Stimulated activated naive CD8-positive, alpha-beta T cell treated with anti-CD3 and anti-CD28 coated beads, Interleukin-15, Interleukin-2, amounts not matched to agents 100 U/mL and 50 U/mL, for 24 hours (primary cell): ENCODE data around the gene ST7.

Experiments used
- ATAC-seq: fragments of 150-1000 bp; cut with Tn5 transposase; one replicate; pipeline ENCODE4 v1.10.0; 2021
- DNase-seq: peaks from one replicate; pipeline ENCODE4 v3.0.0; 2021

ST7 gene

GRCh38 chr7:116979430-116979829, 26.1 kb downstream of the ST7 start:
- ATAC-seq (no peak), DNase-seq (no peak)

- ATAC-seq, result no peak
- no peak for DNase-seq
Measured at GRCh38 chr7:116980354-116980753, 27.1 kb downstream of the ST7 start.

- DNase-seq (no peak), ATAC-seq (no peak)
Measured at GRCh38 chr7:116981939-116982338, 28.6 kb downstream of the ST7 start.

GRCh38 chr7:116984511-116984910, 31.2 kb downstream of the ST7 start:
- ATAC-seq (no peak), DNase-seq (no peak)

GRCh38 chr7:116984917-116985316, 31.6 kb downstream of the ST7 start:
- DNase-seq (no peak), ATAC-seq (no peak)

GRCh38 chr7:116985575-116985974, 32.3 kb downstream of the ST7 start:
- DNase-seq (no peak), ATAC-seq (no peak)

GRCh38 chr7:116986611-116987565, 33.6 kb downstream of the ST7 start:
- no peak for DNase-seq
- ATAC-seq, result no peak

- DNase-seq (no peak), ATAC-seq (no peak)
Measured at GRCh38 chr7:116988363-116988989, 35.2 kb downstream of the ST7 start.

- ATAC-seq (no peak), DNase-seq (no peak)
Measured at GRCh38 chr7:116990056-116990455, 36.8 kb downstream of the ST7 start.

- DNase-seq, result no peak
- no peak for ATAC-seq
Measured at GRCh38 chr7:116991233-116991632, 37.9 kb downstream of the ST7 start.

GRCh38 chr7:116994611-116995010, 41.3 kb downstream of the ST7 start:
- no peak for DNase-seq
- no peak for ATAC-seq

- ATAC-seq (no peak), DNase-seq (no peak)
Measured at GRCh38 chr7:116997972-116998371, 44.7 kb downstream of the ST7 start.

- DNase-seq (no peak), ATAC-seq (no peak)
Measured at GRCh38 chr7:116998567-116999175, 45.4 kb downstream of the ST7 start.

- DNase-seq, result no peak
- no peak for ATAC-seq
Measured at GRCh38 chr7:116999311-116999710, 46.0 kb downstream of the ST7 start.

- DNase-seq (no peak), ATAC-seq (no peak)
Measured at GRCh38 chr7:117001283-117001682, 48.0 kb downstream of the ST7 start.

- ATAC-seq, result no peak
Measured at GRCh38 chr7:117004899-117005298, 51.6 kb downstream of the ST7 start.

GRCh38 chr7:117005449-117005848, 52.1 kb downstream of the ST7 start:
- DNase-seq (no peak), ATAC-seq (no peak)

More at GRCh38 chr7:117004899-117005298, 51.6 kb downstream of the ST7 start:
- no peak for DNase-seq

GRCh38 chr7:117006907-117007684, 53.8 kb downstream of the ST7 start:
- ATAC-seq (no peak), DNase-seq (no peak)

GRCh38 chr7:117008118-117008885, 55.0 kb downstream of the ST7 start:
- DNase-seq (no peak), ATAC-seq (no peak)

GRCh38 chr7:117008886-117009531, 55.7 kb downstream of the ST7 start:
- DNase-seq, result peak; percentile 24
- peak; percentile 11 for ATAC-seq
